HepG2 (cell line): ENCODE results near the gene KIF9. TPM values are rescaled to one million over a fixed set of nuclear protein-coding genes. Genes with fewer than 3 reads are reported as not detected.

Experiments
- AKNA ChIP-seq: sonication (generic); formaldehyde crosslinking; IDR thresholded peaks from 2 replicates; pipeline ENCODE4 v1.4.0; 2020; ENCODE audit warnings: missing genetic modification reagents, borderline replicate concordance
- BHLHE40 ChIP-seq: IDR thresholded peaks from 2 replicates; pipeline ENCODE4 v1.6.1; 2011; ENCODE audit warnings: low read length, improper control_type of control experiment
- DBP ChIP-seq: sonication (generic); formaldehyde crosslinking; IDR thresholded peaks from 2 replicates; pipeline ENCODE4 v1.4.0; 2020; ENCODE audit warnings: missing genetic modification reagents; ENCODE audit errors: not compliant biosample characterization
- FOSL2 ChIP-seq: sonication (generic); formaldehyde crosslinking; IDR thresholded peaks from 2 replicates; pipeline ENCODE4 v1.4.0; 2020; ENCODE audit warnings: missing genetic modification reagents
- HDAC1 ChIP-seq: sonication (generic); formaldehyde crosslinking; IDR thresholded peaks from 2 replicates; pipeline ENCODE4 v1.5.1; 2020; ENCODE audit warnings: mild to moderate bottlenecking, missing genetic modification reagents
- IKZF4 ChIP-seq: sonication (generic); formaldehyde crosslinking; IDR thresholded peaks from 2 replicates; pipeline ENCODE4 v1.5.1; 2020; ENCODE audit warnings: borderline replicate concordance, mild to moderate bottlenecking, low read depth, missing genetic modification reagents; ENCODE audit errors: not compliant biosample characterization
- ISL2 ChIP-seq: sonication (generic); formaldehyde crosslinking; IDR thresholded peaks from 2 replicates; pipeline ENCODE4 v1.5.0; 2020; ENCODE audit warnings: missing genetic modification reagents
- NR1H2 ChIP-seq: sonication (generic); formaldehyde crosslinking; IDR thresholded peaks from 2 replicates; pipeline ENCODE4 v1.8.1; 2022; ENCODE audit warnings: low read depth, missing genetic modification reagents, borderline replicate concordance
- SNAPC2 ChIP-seq: sonication (generic); formaldehyde crosslinking; IDR thresholded peaks from 2 replicates; pipeline ENCODE4 v1.8.1; 2022; ENCODE audit warnings: mild to moderate bottlenecking, missing genetic modification reagents
- YEATS4 ChIP-seq: sonication (generic); formaldehyde crosslinking; IDR thresholded peaks from 2 replicates; pipeline ENCODE4 v1.4.0; 2020; ENCODE audit warnings: missing genetic modification reagents, borderline replicate concordance
- ZNF138 ChIP-seq: sonication (generic); formaldehyde crosslinking; IDR thresholded peaks from 2 replicates; pipeline ENCODE4 v1.5.0; 2020; ENCODE audit warnings: mild to moderate bottlenecking, low read depth, missing genetic modification reagents
- ZNF572 ChIP-seq: sonication (generic); formaldehyde crosslinking; IDR thresholded peaks from 2 replicates; pipeline ENCODE4 v1.5.1; 2020; ENCODE audit warnings: mild to moderate bottlenecking, missing genetic modification reagents
- ZNF580 ChIP-seq: IDR thresholded peaks from 2 replicates; pipeline ENCODE4 v1.6.1; 2016; ENCODE audit warnings: low read depth, borderline replicate concordance
- polyA plus RNA-seq, 8 experiments: library from polyadenylated mRNA; depleted of rRNA in 3 of 8; stranded (reverse) in 7 of 8; unstranded in 1 of 8; fragments of >200 nt; fragmentation: Illumina TruSeq in 4 of 8; extraction: Trizol in 4 of 8; gene quantifications; 2 replicates each; pipeline versions ENCODE4 v1.2.1 to v1.2.3, GENCODE V29; 2011 to 2016; ENCODE audit warnings: low read depth in 4 of 8, missing spikeins in 1 of 8, mixed read lengths in 1 of 8; ENCODE audit not compliant: insufficient read depth in 1 of 8
- total RNA-seq, 5 experiments: library from RNA; depleted of rRNA; stranded (reverse); fragments of >200 nt; fragmentation: Illumina TruSeq; extraction: Trizol; gene quantifications; 2 replicates each; pipeline ENCODE4 v1.2.3, GENCODE V29; 2016; ENCODE audit warnings: low read depth in 1 of 5
- TF ChIP-seq, protein P1 (sequence below): sonication (generic); formaldehyde crosslinking; IDR thresholded peaks from 2 replicates; pipeline ENCODE4 v1.4.0; 2020; ENCODE audit warnings: mild to moderate bottlenecking, missing genetic modification reagents
- TF ChIP-seq, protein P2 (sequence below): sonication (generic); formaldehyde crosslinking; IDR thresholded peaks from 2 replicates; pipeline ENCODE4 v1.5.1; 2020; ENCODE audit warnings: mild to moderate bottlenecking, moderate library complexity, missing genetic modification reagents

KIF9 gene
- total and polyA plus RNA-seq, 2 of the 13 experiments (the other 11 are each of a cell fraction or from before 2014, with no cell fraction given): 5.1 to 16.9 TPM

DNA sequence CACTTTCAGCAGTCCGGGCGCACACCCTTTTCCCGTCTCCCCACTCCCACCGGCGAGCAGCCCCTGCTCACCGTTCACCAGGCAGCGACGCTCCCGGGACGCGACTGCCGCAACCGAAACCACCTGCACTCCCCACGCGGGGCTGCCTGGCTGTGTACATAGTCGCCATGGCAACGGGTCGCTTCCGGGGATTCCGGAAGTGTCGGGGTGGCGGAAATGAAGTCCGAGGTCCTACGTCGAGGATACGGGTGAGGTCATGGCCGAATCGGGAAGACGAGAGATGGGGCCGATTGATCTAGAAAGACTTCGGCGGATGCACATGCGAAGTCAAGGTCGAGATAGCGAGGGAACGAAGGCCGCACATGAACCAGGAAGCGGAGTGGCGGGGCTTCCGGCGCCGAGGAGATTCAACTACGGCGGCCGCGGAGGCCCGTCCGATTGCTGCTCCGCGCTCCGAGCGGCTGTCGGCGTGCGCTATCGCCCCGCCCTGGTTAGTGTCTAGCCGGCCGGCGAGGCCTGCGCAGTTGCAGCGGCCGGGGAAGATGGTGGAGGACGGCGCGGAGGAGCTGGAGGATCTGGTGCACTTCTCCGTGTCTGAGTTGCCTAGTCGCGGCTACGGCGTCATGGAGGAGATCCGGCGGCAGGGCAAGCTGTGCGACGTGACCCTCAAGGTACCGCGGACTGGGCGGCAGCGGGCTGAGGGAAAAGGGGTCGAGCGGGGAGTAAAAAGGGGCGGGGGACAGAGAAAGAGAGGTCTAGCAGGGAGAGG, at the start of gene KIF9, which contains the start of gene KLHL18 (continued):
- TF ChIP-seq, protein P1, sequence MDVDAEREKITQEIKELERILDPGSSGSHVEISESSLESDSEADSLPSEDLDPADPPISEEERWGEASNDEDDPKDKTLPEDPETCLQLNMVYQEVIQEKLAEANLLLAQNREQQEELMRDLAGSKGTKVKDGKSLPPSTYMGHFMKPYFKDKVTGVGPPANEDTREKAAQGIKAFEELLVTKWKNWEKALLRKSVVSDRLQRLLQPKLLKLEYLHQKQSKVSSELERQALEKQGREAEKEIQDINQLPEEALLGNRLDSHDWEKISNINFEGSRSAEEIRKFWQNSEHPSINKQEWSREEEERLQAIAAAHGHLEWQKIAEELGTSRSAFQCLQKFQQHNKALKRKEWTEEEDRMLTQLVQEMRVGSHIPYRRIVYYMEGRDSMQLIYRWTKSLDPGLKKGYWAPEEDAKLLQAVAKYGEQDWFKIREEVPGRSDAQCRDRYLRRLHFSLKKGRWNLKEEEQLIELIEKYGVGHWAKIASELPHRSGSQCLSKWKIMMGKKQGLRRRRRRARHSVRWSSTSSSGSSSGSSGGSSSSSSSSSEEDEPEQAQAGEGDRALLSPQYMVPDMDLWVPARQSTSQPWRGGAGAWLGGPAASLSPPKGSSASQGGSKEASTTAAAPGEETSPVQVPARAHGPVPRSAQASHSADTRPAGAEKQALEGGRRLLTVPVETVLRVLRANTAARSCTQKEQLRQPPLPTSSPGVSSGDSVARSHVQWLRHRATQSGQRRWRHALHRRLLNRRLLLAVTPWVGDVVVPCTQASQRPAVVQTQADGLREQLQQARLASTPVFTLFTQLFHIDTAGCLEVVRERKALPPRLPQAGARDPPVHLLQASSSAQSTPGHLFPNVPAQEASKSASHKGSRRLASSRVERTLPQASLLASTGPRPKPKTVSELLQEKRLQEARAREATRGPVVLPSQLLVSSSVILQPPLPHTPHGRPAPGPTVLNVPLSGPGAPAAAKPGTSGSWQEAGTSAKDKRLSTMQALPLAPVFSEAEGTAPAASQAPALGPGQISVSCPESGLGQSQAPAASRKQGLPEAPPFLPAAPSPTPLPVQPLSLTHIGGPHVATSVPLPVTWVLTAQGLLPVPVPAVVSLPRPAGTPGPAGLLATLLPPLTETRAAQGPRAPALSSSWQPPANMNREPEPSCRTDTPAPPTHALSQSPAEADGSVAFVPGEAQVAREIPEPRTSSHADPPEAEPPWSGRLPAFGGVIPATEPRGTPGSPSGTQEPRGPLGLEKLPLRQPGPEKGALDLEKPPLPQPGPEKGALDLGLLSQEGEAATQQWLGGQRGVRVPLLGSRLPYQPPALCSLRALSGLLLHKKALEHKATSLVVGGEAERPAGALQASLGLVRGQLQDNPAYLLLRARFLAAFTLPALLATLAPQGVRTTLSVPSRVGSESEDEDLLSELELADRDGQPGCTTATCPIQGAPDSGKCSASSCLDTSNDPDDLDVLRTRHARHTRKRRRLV (CRISPR knock-in tag): no peak; the same call in 1 of the 2 replicates
- no peak for TF ChIP-seq IKZF4 (CRISPR knock-in tag)
- TF ChIP-seq ZNF572 (CRISPR knock-in tag): peak; percentile 93; the same call in 1 of the 2 replicates
- TF ChIP-seq YEATS4 (CRISPR knock-in tag): peak; percentile 92
- 0 out of 2 replicates have a peak, but pooled peaks have one; percentile 39 for TF ChIP-seq ISL2
- 0 out of 2 replicates have a peak, but pooled peaks have one; percentile 14 for TF ChIP-seq FOSL2 (CRISPR knock-in tag)
- TF ChIP-seq NR1H2: no peak
- peak; percentile 27 for TF ChIP-seq DBP
- peak; percentile 27; the same call in 1 of the 2 replicates for TF ChIP-seq BHLHE40
- TF ChIP-seq ZNF138 (CRISPR knock-in tag): peak; percentile 68
- peak; percentile 100 for TF ChIP-seq HDAC1 (CRISPR knock-in tag)
- TF ChIP-seq, protein P2, sequence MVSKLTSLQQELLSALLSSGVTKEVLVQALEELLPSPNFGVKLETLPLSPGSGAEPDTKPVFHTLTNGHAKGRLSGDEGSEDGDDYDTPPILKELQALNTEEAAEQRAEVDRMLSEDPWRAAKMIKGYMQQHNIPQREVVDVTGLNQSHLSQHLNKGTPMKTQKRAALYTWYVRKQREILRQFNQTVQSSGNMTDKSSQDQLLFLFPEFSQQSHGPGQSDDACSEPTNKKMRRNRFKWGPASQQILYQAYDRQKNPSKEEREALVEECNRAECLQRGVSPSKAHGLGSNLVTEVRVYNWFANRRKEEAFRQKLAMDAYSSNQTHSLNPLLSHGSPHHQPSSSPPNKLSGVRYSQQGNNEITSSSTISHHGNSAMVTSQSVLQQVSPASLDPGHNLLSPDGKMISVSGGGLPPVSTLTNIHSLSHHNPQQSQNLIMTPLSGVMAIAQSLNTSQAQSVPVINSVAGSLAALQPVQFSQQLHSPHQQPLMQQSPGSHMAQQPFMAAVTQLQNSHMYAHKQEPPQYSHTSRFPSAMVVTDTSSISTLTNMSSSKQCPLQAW: peak; percentile 96
- peak; percentile 65; the same call in 1 of the 2 replicates for TF ChIP-seq SNAPC2 (CRISPR knock-in tag)
- TF ChIP-seq AKNA (CRISPR knock-in tag): 0 out of 2 replicates have a peak, but pooled peaks have one; percentile 6
- peak; percentile 76 for TF ChIP-seq ZNF580 (CRISPR knock-in tag)
